ENCODE measurements around the gene PRM3. TPM values are rescaled to one million over a fixed set of nuclear protein-coding genes. Genes with fewer than 3 reads are reported as not detected.

The PRM3 gene
- total RNA-seq, 4 donors from 2014 or later = not detected

DNA sequence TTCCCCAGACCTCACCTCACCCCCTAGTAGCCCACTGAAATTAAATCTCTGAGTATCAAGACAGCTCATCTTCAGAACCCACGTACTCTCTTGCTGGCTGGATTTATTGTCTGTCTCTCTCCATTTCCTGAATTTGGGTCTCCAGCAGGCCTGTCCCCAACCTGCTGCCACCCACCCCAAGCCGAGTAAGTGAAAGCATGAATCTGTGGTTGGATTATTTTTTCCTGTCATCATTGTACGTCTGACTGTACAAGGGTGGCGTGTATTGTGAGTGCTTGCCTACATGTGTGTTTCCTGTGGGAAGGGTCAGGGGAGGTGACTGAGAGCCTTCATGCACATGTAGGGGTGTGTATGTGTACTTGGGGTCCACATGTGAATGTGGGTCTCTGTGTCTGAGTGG is 9.7 kb downstream of the PRM3 start:
- Histone ChIP-seq H3K4me1 (peaks cover 10% of the 10 kb centered on the region), H3K36me3 (no peaks in the 10 kb centered on the region), H3K27ac (no peak overlapping the region), H3K4me3 (no peak overlapping the region), H3K9me3 (no peaks in the 10 kb centered on the region), H3K27me3 (no peaks in the 10 kb centered on the region)
- WGBS = 76% methylated on average over 4 of the region's 4 CpGs
- no peak for DNase-seq (ENCODE audit: low spot score in 2 of 2)
- TF ChIP-seq EP300 (IDR thresholded peaks at IDR 0.05) = no peak
- no peak for TF ChIP-seq POLR2A (IDR thresholded peaks at IDR 0.05)
- TF ChIP-seq, protein P1, sequence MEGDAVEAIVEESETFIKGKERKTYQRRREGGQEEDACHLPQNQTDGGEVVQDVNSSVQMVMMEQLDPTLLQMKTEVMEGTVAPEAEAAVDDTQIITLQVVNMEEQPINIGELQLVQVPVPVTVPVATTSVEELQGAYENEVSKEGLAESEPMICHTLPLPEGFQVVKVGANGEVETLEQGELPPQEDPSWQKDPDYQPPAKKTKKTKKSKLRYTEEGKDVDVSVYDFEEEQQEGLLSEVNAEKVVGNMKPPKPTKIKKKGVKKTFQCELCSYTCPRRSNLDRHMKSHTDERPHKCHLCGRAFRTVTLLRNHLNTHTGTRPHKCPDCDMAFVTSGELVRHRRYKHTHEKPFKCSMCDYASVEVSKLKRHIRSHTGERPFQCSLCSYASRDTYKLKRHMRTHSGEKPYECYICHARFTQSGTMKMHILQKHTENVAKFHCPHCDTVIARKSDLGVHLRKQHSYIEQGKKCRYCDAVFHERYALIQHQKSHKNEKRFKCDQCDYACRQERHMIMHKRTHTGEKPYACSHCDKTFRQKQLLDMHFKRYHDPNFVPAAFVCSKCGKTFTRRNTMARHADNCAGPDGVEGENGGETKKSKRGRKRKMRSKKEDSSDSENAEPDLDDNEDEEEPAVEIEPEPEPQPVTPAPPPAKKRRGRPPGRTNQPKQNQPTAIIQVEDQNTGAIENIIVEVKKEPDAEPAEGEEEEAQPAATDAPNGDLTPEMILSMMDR (IDR thresholded peaks at IDR 0.05) = no peak
- no peak for TF ChIP-seq POLR2AphosphoS5 (IDR thresholded peaks at IDR 0.05)

DNA sequence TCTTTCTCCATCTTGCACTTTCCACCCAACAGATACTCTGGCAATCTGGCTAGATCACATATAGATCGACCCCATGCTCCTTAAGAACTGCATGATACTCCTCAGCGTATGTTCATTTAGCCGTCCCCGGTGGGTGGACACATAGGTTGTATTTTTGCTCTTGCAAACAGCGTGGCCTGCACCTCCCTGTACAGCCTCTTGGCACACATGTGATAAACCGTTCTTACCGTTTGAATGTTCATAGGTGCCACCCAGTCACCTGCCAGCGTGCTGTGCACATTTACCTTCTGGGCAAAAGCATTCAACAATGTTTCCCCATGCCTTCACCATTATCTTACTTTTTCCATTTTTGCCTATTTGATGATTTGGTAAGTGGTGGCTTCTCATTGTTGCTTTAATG is 10.5 kb downstream of the PRM3 start:
- no peaks in the 10 kb centered on the region for H3K9me3 ChIP-seq

DNA sequence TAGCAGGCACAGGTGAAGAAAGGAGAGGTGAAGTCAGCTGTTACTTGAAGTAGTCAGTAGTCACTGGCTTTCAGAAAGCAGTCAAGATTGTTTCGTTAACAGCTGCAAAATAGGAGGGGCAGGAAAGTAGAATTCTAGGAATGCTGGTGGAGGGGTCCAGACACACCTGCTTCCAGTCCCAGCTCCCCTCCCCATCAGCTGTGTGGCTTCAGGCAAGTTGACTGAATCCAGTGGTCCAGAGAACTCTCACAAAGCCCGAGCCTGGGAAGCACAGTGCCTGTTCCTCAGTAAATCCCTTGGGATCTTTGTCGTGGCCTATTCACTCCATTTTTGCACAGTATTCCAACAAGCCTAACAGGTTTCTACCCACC is 12.8 kb downstream of the PRM3 start:
- no peak overlapping the region for H3K27ac ChIP-seq
- WGBS = 59% methylated on average over 3 of the region's 3 CpGs
- no peaks in the 10 kb centered on the region for H3K9me3 ChIP-seq
- H3K4me1 ChIP-seq = peaks cover 28% of the 10 kb centered on the region
- DNase-seq (ENCODE audit: low spot score in 2 of 2) = no peak
- H3K36me3 ChIP-seq = no peaks in the 10 kb centered on the region
- no peak overlapping the region for H3K4me3 ChIP-seq
- TF ChIP-seq POLR2AphosphoS5 (IDR thresholded peaks at IDR 0.05) = no peak
- no peak for TF ChIP-seq POLR2A (IDR thresholded peaks at IDR 0.05)
- TF ChIP-seq EP300 (IDR thresholded peaks at IDR 0.05) = no peak
- TF ChIP-seq, protein P1 (IDR thresholded peaks at IDR 0.05) = no peak
- no peaks in the 10 kb centered on the region for H3K27me3 ChIP-seq

More for the DNA sequence above, 10.5 kb downstream of the PRM3 start:
- Histone ChIP-seq H3K27me3 (no peaks in the 10 kb centered on the region), H3K4me1 (peaks cover 17% of the 10 kb centered on the region), H3K36me3 (no peaks in the 10 kb centered on the region), H3K4me3 (no peak overlapping the region), H3K27ac (no peak overlapping the region)
- TF ChIP-seq POLR2AphosphoS5 (IDR thresholded peaks at IDR 0.05) (no peak), POLR2A (IDR thresholded peaks at IDR 0.05) (no peak), EP300 (IDR thresholded peaks at IDR 0.05) (no peak)
- TF ChIP-seq, protein P1 (IDR thresholded peaks at IDR 0.05) = no peak
- no peak for DNase-seq (ENCODE audit: low spot score in 2 of 2)
- 65% methylated on average over 8 of the region's 8 CpGs for WGBS

DNA sequence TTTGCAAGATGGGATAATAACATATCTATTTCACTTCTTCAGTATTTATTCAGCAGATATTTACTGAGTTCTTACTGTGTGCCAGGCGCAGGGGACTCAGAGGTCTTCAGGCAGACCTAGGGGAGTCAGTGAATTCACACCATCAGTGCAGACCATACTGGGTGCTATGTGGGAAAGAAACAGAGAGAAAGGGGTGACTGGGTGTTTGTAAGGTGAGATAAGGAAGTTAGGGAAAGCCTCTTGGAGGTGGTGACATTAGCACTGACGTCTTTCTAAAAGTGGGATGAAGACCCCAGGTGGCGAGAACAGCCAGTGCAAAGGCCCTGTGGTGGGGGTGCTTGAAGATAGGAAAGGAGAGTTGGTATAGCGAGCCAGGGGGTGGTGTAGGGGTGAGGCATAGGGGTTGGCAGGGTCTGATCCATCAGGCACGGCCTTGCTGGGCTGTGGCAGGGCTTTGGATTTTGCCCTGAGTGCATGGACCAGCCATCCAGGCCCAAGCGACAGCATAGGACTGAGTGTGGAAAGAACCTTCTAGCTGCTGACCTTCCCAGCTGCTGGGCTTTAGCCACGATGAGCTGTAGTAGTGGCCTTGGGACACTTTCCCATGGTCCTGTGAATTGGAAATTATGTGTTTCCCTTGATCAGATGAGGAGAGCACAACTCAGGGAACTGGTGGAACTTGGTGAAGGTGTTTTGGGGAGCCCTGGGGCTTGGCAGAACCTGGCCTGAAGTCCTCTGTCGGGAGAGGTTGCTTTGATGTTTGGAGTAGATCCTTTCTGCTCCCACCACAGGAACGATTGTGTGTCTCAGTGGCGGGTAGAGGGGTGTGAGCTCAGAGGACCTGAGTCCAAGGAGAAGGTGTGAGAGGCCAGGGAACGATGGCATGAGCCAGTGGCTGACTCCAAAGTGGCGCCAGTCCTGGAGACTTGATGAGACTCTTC is 13.5 kb downstream of the PRM3 start:
- no peak for DNase-seq (ENCODE audit: low spot score in 2 of 2)
- TF ChIP-seq, protein P1 (IDR thresholded peaks at IDR 0.05) = no peak
- TF ChIP-seq POLR2A (IDR thresholded peaks at IDR 0.05) (no peak), EP300 (IDR thresholded peaks at IDR 0.05) (no peak), POLR2AphosphoS5 (IDR thresholded peaks at IDR 0.05) (no peak)

More for the DNA sequence above, 13.5 kb downstream of the PRM3 start:
- Histone ChIP-seq H3K27me3 (no peaks in the 10 kb centered on the region), H3K4me3 (no peak overlapping the region), H3K4me1 (peaks cover 33% of the 10 kb centered on the region), H3K36me3 (no peaks in the 10 kb centered on the region), H3K27ac (no peak overlapping the region), H3K9me3 (no peaks in the 10 kb centered on the region)
- WGBS = 92% methylated on average over 12 of the region's 12 CpGs

All from suprapubic skin (tissue), 4 donors.